SK-N-SH treated with all-trans-retinoic acid at 6 μM for 48 hours (cell line): Measurements from ENCODE around the gene ANK3.

ENCODE experiments used
- ZFP3 ChIP-seq: fragments of 250-450 bp; sonication (Bioruptor Pico); IDR thresholded peaks from 2 replicates; pipeline ENCODE4 v1.5.0; 2020; ENCODE audit warnings: mild to moderate bottlenecking, moderate library complexity
- TF ChIP-seq, protein P1 (sequence below): fragments of 250-450 bp; sonication (Bioruptor Pico); IDR thresholded peaks from 2 replicates; pipeline ENCODE4 v1.8.0; 2020; ENCODE audit warnings: mild to moderate bottlenecking, moderate library complexity, borderline replicate concordance

DNA sequence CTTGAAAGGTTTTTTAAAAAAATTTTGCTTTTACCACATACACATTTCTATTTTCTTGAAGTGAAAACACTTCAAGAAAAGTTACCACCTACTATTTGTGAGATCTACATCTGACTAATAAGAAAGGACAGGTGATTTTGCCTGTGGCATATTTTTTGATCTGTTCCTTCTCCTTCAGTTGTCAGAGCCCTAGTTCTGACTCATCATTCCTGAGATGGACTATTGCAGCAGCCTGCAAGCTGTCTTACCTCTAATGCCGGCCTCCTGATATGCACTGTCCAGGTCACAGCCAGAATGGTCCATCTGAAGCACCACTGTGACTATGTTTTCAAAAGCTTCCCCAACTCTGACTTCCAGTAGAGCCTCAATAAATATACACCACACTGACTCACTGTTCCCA, 28.2 kb upstream of the ANK3 start:
- TF ChIP-seq, protein P1, sequence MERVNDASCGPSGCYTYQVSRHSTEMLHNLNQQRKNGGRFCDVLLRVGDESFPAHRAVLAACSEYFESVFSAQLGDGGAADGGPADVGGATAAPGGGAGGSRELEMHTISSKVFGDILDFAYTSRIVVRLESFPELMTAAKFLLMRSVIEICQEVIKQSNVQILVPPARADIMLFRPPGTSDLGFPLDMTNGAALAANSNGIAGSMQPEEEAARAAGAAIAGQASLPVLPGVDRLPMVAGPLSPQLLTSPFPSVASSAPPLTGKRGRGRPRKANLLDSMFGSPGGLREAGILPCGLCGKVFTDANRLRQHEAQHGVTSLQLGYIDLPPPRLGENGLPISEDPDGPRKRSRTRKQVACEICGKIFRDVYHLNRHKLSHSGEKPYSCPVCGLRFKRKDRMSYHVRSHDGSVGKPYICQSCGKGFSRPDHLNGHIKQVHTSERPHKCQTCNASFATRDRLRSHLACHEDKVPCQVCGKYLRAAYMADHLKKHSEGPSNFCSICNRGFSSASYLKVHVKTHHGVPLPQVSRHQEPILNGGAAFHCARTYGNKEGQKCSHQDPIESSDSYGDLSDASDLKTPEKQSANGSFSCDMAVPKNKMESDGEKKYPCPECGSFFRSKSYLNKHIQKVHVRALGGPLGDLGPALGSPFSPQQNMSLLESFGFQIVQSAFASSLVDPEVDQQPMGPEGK (CRISPR knock-in tag): no peak
- no peak for TF ChIP-seq ZFP3
